Hematopoietic multipotent progenitor cell treated with erythropoietin and hydrocortisone succinate and interleukin-3 and kit ligand, for 4 days (in vitro differentiated cells): Measurements from ENCODE around the gene ABHD16B.

Experiments
- DNase-seq: peaks from one replicate; pipeline ENCODE4 v3.0.0-alpha.2; 2015

Gene ABHD16B

GRCh38 chr20:63897978-63898561 lies 36.8 kb downstream of the ABHD16B start:
- no peak for DNase-seq

GRCh38 chr20:63898882-63899558 lies 37.7 kb downstream of the ABHD16B start:
- DNase-seq: peak; percentile 69

- peak; percentile 57 for DNase-seq
Measured at GRCh38 chr20:63900413-63900812, 39.1 kb downstream of the ABHD16B start.

- peak; percentile 72 for DNase-seq
Measured at GRCh38 chr20:63903796-63904561, 42.7 kb downstream of the ABHD16B start.

GRCh38 chr20:63908008-63908682 lies 46.8 kb downstream of the ABHD16B start:
- no peak for DNase-seq

GRCh38 chr20:63911176-63911575 lies 49.9 kb downstream of the ABHD16B start:
- DNase-seq: no peak
